Right atrium auricular region (tissue), 2 donors: ENCODE data around the gene MMP28. TPM values are rescaled to one million over a fixed set of nuclear protein-coding genes. Genes with fewer than 3 reads are reported as not detected.
A peak's percentile ranks its signal among the peaks of the same experiment; 100 is the strongest.

Experiments
- DNase-seq: peaks from one replicate; pipeline ENCODE4 v3.0.0-alpha.2; 2019; ENCODE audit warnings: low spot score
- H3K27ac ChIP-seq, 2 donors: fragments of 200-600 bp; sonication (generic); 1 replicate in 1 of 2; 2 replicates in 1 of 2; pipeline ENCODE4 v1.5.1; 2016 to 2019
- H3K27me3 ChIP-seq, 2 donors: fragments of 200-600 bp; sonication (generic); one replicate each; pipeline versions ENCODE4 v1.5.1 to v1.6.0; 2017 to 2019
- H3K36me3 ChIP-seq: fragments of 200-600 bp; sonication (generic); one replicate; pipeline ENCODE4 v1.5.1; 2016
- H3K4me1 ChIP-seq, 2 donors: fragments of 200-600 bp; sonication (generic); one replicate each; pipeline versions ENCODE4 v1.5.1 to v1.6.0; 2017 to 2019
- H3K4me3 ChIP-seq, 2 donors: fragments of 200-600 bp; sonication (generic); 1 replicate in 1 of 2; 2 replicates in 1 of 2; pipeline ENCODE4 v1.5.1; 2017 to 2019; ENCODE audit warnings: mild to moderate bottlenecking in 1 of 2, moderate library complexity in 1 of 2
- H3K9me3 ChIP-seq, 2 donors: fragments of 200-600 bp; sonication (generic); one replicate each; pipeline ENCODE4 v1.5.1; 2019
- total RNA-seq, 2 donors: library from RNA; depleted of rRNA; stranded (reverse); fragments of >200 nt; gene quantifications; one replicate each; pipeline ENCODE4 v1.1.0, GENCODE V29; 2016
- TF ChIP-seq, protein P1 (sequence below), 2 donors: fragments of 200-600 bp; sonication (generic); IDR thresholded peaks; one replicate each; pipeline ENCODE4 v1.5.1; 2019; ENCODE audit warnings: antibody characterized with exemption in 2 of 2

The MMP28 gene
- total RNA-seq, 2 donors from 2014 or later = 10.5 to 14.9 TPM

DNA sequence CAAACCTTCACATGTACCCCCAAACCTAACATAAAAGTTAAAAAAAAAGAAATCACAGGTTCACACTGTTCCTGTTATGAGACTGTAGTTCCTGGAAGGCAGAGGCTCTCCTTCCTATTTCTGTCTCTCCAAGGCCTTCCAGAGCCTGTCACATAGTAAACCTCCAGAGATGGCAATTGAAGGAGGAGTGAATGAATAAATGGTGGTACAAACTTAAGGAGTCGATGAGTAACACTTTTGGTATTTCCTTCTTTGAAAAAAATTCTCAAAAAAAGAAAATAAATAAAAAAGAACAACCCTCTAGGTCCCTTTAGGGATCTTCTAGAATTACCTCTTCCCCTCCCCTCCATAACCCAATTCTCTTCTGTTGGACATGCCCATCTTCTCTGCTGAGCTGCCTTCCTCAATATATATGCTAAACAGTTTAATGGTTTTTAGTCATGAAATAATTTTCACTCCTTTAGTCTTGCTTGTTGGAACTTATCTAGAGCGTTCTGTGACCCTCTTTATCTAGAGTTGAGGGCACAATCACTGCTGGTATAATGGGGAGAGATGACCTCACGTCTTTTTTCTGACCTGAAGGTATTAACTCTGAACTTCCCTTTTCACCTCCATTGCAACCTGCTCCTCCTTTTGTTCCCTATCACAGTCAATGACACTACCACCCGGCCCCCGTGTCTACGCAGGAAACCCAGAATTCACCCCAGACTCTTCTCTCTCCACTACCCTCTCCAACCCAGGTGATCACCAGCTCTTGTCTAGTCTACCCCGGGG lies 12.1 kb upstream of the MMP28 start:
- Histone ChIP-seq H3K27ac (no peak overlapping the region), H3K9me3 (no peaks in the 10 kb centered on the region), H3K4me3 (no peak overlapping the region), H3K4me1 (peaks cover 0 to 29% of the 10 kb centered on the region in 2 donors), H3K36me3 (no peaks in the 10 kb centered on the region), H3K27me3 (no peaks in the 10 kb centered on the region)
- TF ChIP-seq, protein P1, sequence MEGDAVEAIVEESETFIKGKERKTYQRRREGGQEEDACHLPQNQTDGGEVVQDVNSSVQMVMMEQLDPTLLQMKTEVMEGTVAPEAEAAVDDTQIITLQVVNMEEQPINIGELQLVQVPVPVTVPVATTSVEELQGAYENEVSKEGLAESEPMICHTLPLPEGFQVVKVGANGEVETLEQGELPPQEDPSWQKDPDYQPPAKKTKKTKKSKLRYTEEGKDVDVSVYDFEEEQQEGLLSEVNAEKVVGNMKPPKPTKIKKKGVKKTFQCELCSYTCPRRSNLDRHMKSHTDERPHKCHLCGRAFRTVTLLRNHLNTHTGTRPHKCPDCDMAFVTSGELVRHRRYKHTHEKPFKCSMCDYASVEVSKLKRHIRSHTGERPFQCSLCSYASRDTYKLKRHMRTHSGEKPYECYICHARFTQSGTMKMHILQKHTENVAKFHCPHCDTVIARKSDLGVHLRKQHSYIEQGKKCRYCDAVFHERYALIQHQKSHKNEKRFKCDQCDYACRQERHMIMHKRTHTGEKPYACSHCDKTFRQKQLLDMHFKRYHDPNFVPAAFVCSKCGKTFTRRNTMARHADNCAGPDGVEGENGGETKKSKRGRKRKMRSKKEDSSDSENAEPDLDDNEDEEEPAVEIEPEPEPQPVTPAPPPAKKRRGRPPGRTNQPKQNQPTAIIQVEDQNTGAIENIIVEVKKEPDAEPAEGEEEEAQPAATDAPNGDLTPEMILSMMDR (IDR thresholded peaks at IDR 0.05) = no peak
- no peak for DNase-seq

DNA sequence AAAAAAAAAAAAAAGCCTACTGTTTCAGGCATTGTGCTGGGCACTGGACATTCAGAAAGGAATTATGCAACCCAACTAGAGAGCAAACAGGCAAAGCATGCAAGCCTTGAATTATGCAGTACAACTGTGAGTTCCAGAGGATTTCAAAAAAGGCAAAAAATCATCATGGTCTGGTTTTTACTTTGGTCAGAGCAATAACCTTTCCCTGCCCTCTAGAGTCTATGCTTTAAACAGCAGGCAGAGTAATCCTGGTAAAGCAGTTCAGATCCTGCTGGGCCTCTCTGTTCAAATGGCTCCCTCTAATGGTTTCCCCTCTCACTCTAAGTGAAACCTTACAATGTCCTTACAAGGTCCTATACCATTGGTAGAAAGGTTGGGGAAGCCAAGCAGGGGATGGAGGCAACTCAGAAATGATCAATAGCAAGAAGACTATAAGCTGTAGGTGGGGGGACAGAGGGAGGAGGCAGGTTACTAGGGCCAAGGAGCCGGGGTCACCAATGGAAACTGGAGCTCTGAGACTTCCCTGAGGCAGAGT lies 9.3 kb upstream of the MMP28 start:
- Histone ChIP-seq H3K36me3 (no peaks in the 10 kb centered on the region), H3K27me3 (no peaks in the 10 kb centered on the region), H3K4me3 (no peak overlapping the region), H3K27ac (no peak overlapping the region), H3K9me3 (no peaks in the 10 kb centered on the region), H3K4me1 (peaks cover 0 to 35% of the 10 kb centered on the region in 2 donors)
- TF ChIP-seq, protein P1 (IDR thresholded peaks at IDR 0.05) = peak; percentile 83 to 91
- no peak for DNase-seq

DNA sequence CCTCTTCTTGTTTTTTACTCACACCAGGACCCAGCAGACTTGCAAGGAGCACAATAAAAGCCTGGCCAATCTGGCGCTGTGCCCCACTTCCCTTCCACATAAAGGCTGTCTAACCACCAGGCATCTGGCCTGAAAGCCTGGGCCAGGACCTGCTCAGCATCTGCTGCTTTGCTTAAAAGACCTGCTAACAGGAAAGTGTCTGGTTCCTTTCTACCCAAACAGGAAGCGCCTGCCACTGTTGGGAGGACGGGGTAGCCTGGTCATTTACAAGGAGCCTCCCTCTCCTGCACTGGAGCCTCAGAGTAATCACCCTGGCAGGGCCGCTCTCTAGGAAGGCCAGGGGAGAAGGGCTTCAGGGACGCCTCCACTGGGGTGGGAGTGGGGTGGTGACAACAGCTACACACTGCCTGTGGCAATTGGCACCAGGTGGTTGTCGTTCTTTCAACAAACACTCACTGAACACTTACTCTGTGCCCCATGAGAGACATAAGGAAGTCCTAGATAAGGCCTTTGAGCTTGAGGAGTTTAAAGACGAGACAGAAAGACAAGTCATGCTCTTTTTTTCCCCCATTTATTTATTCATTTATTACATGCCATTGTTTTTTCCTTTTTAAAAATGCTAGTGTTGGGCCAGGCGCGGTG lies 6.3 kb upstream of the MMP28 start:
- no peaks in the 10 kb centered on the region for H3K9me3 ChIP-seq
- TF ChIP-seq, protein P1 (IDR thresholded peaks at IDR 0.05) = no peak
- H3K27ac ChIP-seq = no peak overlapping the region
- H3K36me3 ChIP-seq = no peaks in the 10 kb centered on the region
- DNase-seq = peak; percentile 87
- H3K4me3 ChIP-seq = no peak overlapping the region
- H3K4me1 ChIP-seq = peaks cover 0 to 31% of the 10 kb centered on the region in 2 donors
- no peaks in the 10 kb centered on the region for H3K27me3 ChIP-seq

DNA sequence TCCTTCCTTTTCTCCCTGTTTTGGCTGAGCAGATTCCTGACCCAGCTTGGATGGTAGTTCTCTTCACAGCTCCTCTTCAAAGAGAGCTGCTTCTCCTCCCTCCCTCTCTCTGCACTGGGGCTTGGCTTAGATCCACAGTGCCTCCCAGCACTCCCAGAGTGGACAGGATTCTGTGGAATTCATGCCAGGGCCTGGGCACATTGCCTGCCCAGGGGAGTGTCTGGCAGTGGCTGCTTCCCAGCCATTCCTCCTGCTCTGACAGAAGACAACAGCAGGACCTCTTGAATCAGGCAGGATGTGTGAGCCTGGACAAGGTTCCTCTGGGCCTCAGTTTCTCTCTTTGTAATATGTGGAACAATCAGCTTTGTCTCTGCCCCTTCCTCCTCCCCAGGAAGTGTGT lies 4.5 kb upstream of the MMP28 start:
- Histone ChIP-seq H3K27ac (peak overlapping the region in 1 of 2 donors; percentile 30), H3K4me3 (no peak overlapping the region), H3K9me3 (no peaks in the 10 kb centered on the region), H3K36me3 (no peaks in the 10 kb centered on the region), H3K27me3 (no peaks in the 10 kb centered on the region), H3K4me1 (peaks cover 0 to 42% of the 10 kb centered on the region in 2 donors)
- no peak for DNase-seq
- TF ChIP-seq, protein P1 (IDR thresholded peaks at IDR 0.05) = no peak

DNA sequence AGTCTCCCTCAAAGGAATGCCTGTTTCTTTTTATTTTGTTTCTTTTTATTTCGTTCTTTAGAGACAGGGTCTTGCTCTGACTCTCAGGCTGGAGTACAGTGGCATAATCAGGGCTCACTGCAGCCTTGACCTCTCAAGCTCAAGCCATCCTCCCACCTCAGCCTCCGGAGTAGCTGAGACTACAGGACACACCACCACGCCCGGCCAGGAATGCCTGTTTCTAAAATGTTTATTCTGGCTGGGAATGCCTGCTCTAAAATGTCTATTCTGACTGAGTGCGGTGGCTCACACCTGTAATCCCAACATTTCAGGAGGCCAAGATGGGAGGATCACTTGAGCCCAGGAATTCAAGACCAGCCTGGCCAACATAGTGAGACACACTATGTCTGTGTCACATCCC lies 2.5 kb upstream of the MMP28 start:
- Histone ChIP-seq H3K27me3 (no peaks in the 10 kb centered on the region), H3K4me1 (peaks cover 0 to 53% of the 10 kb centered on the region in 2 donors), H3K36me3 (no peaks in the 10 kb centered on the region), H3K4me3 (no peak overlapping the region), H3K9me3 (no peaks in the 10 kb centered on the region), H3K27ac (no peak overlapping the region)
- TF ChIP-seq, protein P1 (IDR thresholded peaks at IDR 0.05) = no peak
- no peak for DNase-seq
